Fibroblast of pulmonary artery (primary cell): ENCODE results near the gene HSPA1B.
"Not testable (repeated sequence)": the region's sequence is repeated elsewhere in the genome, so short reads cannot be mapped to it uniquely, and the experiment has no call there.

ENCODE experiments used
- DNase-seq: peaks from one replicate; pipeline ENCODE4 v3.0.0-alpha.2; 2010; ENCODE audit warnings: low read depth
- H3K4me3 ChIP-seq: replicated peaks from 2 replicates; pipeline ENCODE4 v1.5.1; 2011; ENCODE audit warnings: low read depth, mild to moderate bottlenecking, control low read depth, low read length, moderate library complexity
- TF ChIP-seq, protein P1 (sequence below): IDR thresholded peaks from 2 replicates; pipeline ENCODE4 v1.5.1; 2011; ENCODE audit warnings: mild to moderate bottlenecking, control low read depth, low read length, inconsistent platforms; ENCODE audit errors: missing control alignments

The HSPA1B gene

DNA sequence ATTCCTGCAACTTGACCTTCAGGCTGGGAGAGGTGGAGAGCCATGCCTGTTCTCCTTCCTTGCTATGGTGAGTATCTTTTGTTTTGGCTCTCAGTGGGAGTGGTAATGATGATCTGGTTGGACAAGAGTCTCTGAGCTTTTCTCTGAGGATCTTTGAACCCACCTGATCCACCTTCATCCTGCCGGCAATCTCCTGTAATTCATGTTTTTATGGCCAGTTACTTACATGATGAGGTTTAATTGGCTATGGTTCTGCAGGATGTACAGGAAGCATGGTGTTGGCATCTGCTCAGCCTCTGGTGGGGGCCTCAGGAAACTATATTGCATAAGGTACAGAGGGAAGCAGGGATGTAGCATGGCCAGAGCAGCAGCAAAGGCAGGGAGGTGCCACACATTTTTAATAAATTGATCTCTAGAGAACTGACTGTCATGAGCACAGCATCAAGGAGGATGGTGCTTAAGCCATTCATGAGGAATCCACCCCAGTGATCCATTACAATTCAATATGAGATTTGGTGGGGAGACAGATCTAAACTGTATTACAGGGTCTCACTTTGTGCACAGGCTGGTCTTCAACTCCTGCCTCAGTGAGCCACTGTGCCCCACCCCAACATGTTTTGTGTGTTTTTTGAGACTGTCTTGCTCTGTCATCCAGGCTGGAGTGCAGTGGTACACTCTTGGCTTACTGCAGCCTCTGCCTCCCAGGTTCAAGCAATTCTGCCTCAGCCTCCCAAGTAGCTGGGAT lies 10.0 kb downstream of the HSPA1B start:
- peak; percentile 53 for DNase-seq
- TF ChIP-seq, protein P1, sequence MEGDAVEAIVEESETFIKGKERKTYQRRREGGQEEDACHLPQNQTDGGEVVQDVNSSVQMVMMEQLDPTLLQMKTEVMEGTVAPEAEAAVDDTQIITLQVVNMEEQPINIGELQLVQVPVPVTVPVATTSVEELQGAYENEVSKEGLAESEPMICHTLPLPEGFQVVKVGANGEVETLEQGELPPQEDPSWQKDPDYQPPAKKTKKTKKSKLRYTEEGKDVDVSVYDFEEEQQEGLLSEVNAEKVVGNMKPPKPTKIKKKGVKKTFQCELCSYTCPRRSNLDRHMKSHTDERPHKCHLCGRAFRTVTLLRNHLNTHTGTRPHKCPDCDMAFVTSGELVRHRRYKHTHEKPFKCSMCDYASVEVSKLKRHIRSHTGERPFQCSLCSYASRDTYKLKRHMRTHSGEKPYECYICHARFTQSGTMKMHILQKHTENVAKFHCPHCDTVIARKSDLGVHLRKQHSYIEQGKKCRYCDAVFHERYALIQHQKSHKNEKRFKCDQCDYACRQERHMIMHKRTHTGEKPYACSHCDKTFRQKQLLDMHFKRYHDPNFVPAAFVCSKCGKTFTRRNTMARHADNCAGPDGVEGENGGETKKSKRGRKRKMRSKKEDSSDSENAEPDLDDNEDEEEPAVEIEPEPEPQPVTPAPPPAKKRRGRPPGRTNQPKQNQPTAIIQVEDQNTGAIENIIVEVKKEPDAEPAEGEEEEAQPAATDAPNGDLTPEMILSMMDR = no peak
- H3K4me3 ChIP-seq = peak overlapping the region; percentile 80

DNA sequence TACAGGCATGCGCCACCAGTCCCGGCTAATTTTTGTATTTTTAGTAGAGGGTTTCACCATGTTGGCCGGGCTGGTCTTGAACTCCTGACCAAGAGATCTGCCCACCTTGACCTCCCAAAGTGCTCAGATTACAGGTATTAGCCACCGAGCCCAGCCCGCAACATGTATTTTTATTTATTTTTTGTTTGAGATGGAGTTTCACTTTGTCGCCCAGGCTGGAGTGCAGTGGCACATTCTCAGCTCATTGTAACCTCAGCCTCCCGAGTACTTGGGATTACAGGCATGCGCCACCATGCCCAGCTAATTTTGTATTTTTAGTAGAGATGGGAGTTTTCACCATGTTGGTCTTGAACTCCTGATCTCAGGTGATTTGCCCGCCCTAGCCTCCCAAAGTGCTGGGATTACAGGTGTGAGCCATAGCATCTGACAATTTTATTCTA lies 10.6 kb downstream of the HSPA1B start:
- peak overlapping the region; percentile 80 for H3K4me3 ChIP-seq
- not testable (repeated sequence) for DNase-seq

DNA sequence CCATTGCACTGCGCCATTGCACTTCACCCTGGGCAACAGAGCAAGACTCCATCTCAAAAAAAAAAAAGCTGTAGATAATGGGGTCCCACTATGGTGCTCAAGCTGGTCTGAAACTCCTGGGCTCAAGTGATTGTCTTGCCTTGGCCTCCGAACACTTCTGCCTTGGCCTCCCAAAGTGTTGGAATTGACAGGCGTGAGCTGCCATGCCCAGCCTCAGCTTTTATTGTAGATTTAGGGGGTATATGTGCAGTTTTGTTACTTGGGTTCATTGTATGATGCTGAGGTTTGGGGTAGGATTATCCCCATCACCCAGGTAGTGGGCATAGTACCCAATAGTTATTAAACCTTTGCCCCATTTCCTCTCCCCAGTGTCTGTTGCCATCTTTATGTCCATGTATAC lies 11.4 kb downstream of the HSPA1B start:
- no peak overlapping the region for H3K4me3 ChIP-seq
- no peak for DNase-seq
- TF ChIP-seq, protein P1 = no peak

DNA sequence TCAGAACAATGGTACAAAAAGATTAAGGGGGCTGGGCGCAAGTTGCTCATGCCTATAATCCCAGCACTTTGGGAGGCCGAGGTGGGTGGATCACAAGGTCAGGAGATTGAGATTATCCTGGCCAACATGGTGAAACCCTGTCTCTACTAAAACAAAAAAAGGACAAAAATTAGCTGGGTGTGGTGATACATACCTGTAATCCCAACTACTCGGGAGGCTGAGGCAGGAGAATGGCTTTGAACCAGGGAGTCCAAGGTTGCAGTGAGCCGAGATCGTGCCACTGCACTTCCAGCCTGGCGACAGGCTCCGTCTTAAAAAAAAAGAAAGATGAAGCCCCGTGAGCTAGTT lies 12.2 kb downstream of the HSPA1B start:
- DNase-seq = not testable (repeated sequence)

DNA sequence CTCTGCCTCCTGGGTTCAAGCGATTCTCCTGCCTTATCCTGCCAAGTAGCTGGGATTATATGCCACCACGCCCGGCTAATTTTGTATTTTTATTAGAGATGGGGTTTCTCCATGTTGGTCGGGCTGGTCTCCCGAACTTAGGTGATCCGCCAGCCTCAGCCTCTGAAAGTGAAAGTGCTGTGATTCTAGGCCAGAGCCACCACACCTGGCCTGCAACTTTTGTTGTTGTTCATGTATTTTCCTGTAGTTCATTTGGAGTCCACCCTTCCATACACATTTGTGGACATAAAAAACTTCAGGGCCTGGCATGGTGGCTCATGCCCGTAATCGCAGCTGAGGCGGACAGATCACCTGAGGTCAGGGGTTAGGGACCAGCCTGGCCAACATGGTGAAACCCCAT lies 14.5 kb downstream of the HSPA1B start:
- H3K4me3 ChIP-seq = no peak overlapping the region
- TF ChIP-seq, protein P1 = no peak
- no peak for DNase-seq

More for the DNA sequence above, 12.2 kb downstream of the HSPA1B start:
- not testable (repeated sequence) for H3K4me3 ChIP-seq

DNA sequence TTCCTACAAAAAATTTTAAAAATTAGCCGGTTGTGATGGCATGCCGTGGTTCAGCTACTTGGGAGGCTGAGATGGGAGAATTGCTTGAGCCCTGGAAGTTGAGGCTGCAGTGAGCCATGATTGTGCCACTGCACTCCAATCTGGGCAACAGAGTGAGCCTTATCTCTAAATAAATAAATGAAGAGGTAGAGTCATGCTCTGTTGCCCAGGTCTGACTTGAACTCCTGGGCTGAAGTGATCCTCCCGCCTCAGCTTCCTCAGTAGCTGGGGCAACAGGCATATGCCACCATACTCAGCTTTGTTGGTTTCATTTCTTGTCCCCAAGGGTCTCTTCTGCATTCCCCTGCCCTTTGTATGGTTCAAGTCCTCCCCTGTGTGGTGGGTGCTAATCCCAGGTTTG lies 17.0 kb downstream of the HSPA1B start:
- no peak for DNase-seq
- no peak overlapping the region for H3K4me3 ChIP-seq
- TF ChIP-seq, protein P1 = no peak

DNA sequence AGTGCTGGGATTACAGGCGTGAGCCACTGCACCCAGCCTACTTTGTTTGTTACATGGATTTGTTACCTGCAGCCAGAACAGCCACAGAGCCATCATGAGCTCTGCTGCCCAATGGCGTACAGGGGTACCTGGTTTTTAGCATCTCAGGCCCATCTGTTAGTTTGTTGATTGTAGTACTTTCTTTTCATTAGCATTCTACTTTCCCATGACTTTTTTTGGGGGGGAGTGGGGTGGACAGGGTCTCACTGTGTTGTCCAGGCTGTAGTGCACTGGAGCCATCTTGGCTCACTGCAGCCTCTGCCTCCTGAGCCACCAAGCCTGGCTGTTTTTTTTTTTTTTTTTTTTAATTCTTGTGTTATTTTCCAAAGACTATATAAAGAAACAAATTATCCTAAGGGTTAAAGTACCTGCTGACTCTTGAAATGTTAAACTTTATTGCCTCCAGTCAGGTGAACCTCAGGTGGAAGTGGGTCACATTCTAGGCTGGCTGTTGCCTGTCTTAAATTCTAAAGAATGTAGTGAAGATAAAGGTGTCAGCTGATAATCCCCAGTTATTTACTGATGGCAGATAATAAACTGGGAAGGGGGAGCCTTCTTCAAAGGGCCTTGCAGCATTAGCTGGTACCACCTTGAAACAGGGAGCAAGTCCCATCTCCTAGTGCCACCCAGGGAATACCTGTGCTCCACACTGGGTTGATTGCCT lies 19.9 kb downstream of the HSPA1B start:
- H3K4me3 ChIP-seq = no peak overlapping the region
- DNase-seq = no peak
- TF ChIP-seq, protein P1 = no peak
